Neural cell (in vitro differentiated cells): ENCODE measurements around the gene CEACAM3. TPM values are rescaled to one million over a fixed set of nuclear protein-coding genes. Genes with fewer than 3 reads are reported as not detected.

Experiments used
- H2AFZ ChIP-seq: fragments of 200-600, 300-800 bp; sonication (generic), shearing (Covaris generic); 2 replicates; pipeline ENCODE4 v1.6.0; 2014; ENCODE audit warnings: low read depth, mild to moderate bottlenecking, antibody characterized with exemption, low read length, moderate library complexity
- H3F3A ChIP-seq: fragments of 200-600 bp; shearing (Covaris generic); 2 replicates; pipeline ENCODE4 v1.6.1; 2016; ENCODE audit warnings: mild to moderate bottlenecking, moderate library complexity, mixed read lengths, antibody characterized with exemption, low read length; ENCODE audit not compliant: insufficient read depth, poor library complexity, severe bottlenecking
- H3K27ac ChIP-seq: fragments of 200-600, 300-800 bp; sonication (generic), shearing (Covaris generic); 2 replicates; pipeline ENCODE4 v1.5.1; 2014; ENCODE audit warnings: mild to moderate bottlenecking, low read length, moderate library complexity
- H3K27me3 ChIP-seq: fragments of 300-800, 200-600 bp; sonication (generic), shearing (Covaris generic); 2 replicates; pipeline ENCODE4 v1.6.0; 2014; ENCODE audit warnings: mild to moderate bottlenecking, low read depth, low read length, moderate library complexity; ENCODE audit not compliant: insufficient read depth
- H3K36me3 ChIP-seq: fragments of 300-800, 200-600 bp; sonication (generic), shearing (Covaris generic); 2 replicates; pipeline ENCODE4 v1.5.1; 2014; ENCODE audit warnings: mild to moderate bottlenecking, antibody characterized with exemption, low read length, moderate library complexity; ENCODE audit not compliant: insufficient read depth
- H3K4me2 ChIP-seq: fragments of 300-800, 200-600 bp; sonication (generic), shearing (Covaris generic); 2 replicates; pipeline ENCODE4 v1.6.0; 2014; ENCODE audit warnings: mild to moderate bottlenecking, low read length
- H3K4me3 ChIP-seq: fragments of 300-800, 200-600 bp; sonication (generic), shearing (Covaris generic); 2 replicates; pipeline ENCODE4 v1.5.1; 2014; ENCODE audit warnings: mild to moderate bottlenecking, low read length, moderate library complexity
- H3K79me2 ChIP-seq: fragments of 200-600 bp; shearing (Covaris generic); replicated peaks from 2 replicates; pipeline ENCODE4 v1.6.0; 2014; ENCODE audit warnings: mild to moderate bottlenecking, low read length, moderate library complexity; ENCODE audit not compliant: insufficient read depth
- H3K9ac ChIP-seq: fragments of 300-800, 200-600 bp; sonication (generic), shearing (Covaris generic); 2 replicates; pipeline ENCODE4 v1.6.1; 2016; ENCODE audit warnings: mild to moderate bottlenecking, low read length, mixed read lengths
- H3K9me2 ChIP-seq: fragments of 200-600 bp; shearing (Covaris generic); 2 replicates; pipeline ENCODE4 v1.6.1; 2016; ENCODE audit warnings: mild to moderate bottlenecking, low read length, mixed read lengths; ENCODE audit not compliant: insufficient read depth
- H3K9me3 ChIP-seq: fragments of 200-600, 300-800 bp; sonication (generic), shearing (Covaris generic); 2 replicates; pipeline ENCODE4 v1.6.1; 2016; ENCODE audit warnings: mild to moderate bottlenecking, mixed run types, low read length, moderate library complexity, mixed read lengths
- H4K20me1 ChIP-seq: fragments of 200-600 bp; shearing (Covaris generic); 2 replicates; pipeline ENCODE4 v1.6.1; 2016; ENCODE audit warnings: mild to moderate bottlenecking, mixed run types; ENCODE audit not compliant: insufficient read depth
- CTCF ChIP-seq: fragments of 450-650 bp; IDR thresholded peaks from 2 replicates; pipeline ENCODE4 v1.5.1; 2014; ENCODE audit warnings: antibody characterized with exemption, mild to moderate bottlenecking, moderate library complexity; ENCODE audit not compliant: poor library complexity, severe bottlenecking
- EP300 ChIP-seq: fragments of 450-650 bp; conservative IDR thresholded peaks from 2 replicates; pipeline ENCODE4 v1.6.1; 2014; ENCODE audit warnings: antibody characterized with exemption, mild to moderate bottlenecking, moderate library complexity; ENCODE audit not compliant: poor library complexity, severe bottlenecking
- EZH2 ChIP-seq: fragments of 200-600, 300-800 bp; shearing (Covaris generic), sonication (generic); IDR thresholded peaks from 2 replicates; pipeline ENCODE4 v1.6.1; 2014; ENCODE audit warnings: antibody characterized with exemption, low read length, borderline replicate concordance, mild to moderate bottlenecking; ENCODE audit not compliant: insufficient read depth, poor library complexity, severe bottlenecking
- MXI1 ChIP-seq: fragments of 450-650 bp; conservative IDR thresholded peaks from 2 replicates; pipeline ENCODE4 v1.6.1; 2014; ENCODE audit warnings: antibody characterized with exemption, mild to moderate bottlenecking; ENCODE audit not compliant: poor library complexity, severe bottlenecking
- POLR2AphosphoS5 ChIP-seq: IDR thresholded peaks from 2 replicates; pipeline ENCODE4 v1.6.1; 2012
- RAD21 ChIP-seq: fragments of 450-650 bp; conservative IDR thresholded peaks from 2 replicates; pipeline ENCODE4 v1.6.1; 2014; ENCODE audit warnings: antibody characterized with exemption, mild to moderate bottlenecking, moderate library complexity
- REST ChIP-seq: IDR thresholded peaks from 2 replicates; pipeline ENCODE4 v1.6.1; 2012; ENCODE audit warnings: borderline replicate concordance
- SMC3 ChIP-seq: fragments of 450-650 bp; conservative IDR thresholded peaks from 2 replicates; pipeline ENCODE4 v1.6.1; 2014; ENCODE audit warnings: antibody characterized with exemption, mild to moderate bottlenecking, moderate library complexity; ENCODE audit not compliant: poor library complexity
- TAF1 ChIP-seq: IDR thresholded peaks from 2 replicates; pipeline ENCODE4 v1.6.1; 2012; ENCODE audit warnings: low read depth
- polyA plus RNA-seq: library from polyadenylated mRNA; depleted of rRNA; stranded (reverse); fragments of >200 nt; gene quantifications from 2 replicates; pipeline ENCODE4 v1.2.3, GENCODE V29; 2014

CEACAM3 gene
- polyA plus RNA-seq, 1 donor from 2014 or later: not detected

- H4K20me1 ChIP-seq: no peaks in the 10 kb centered on the region
- H3K4me2 ChIP-seq: no peak overlapping the region
- no peak overlapping the region for H3K4me3 ChIP-seq
- H3K27me3 ChIP-seq: no peaks in the 10 kb centered on the region
- no peak for TF ChIP-seq POLR2AphosphoS5
- no peak for TF ChIP-seq EZH2
- no peak for TF ChIP-seq TAF1
- no peak for TF ChIP-seq MXI1
- no peak for TF ChIP-seq SMC3
- TF ChIP-seq EP300: no peak
- TF ChIP-seq RAD21: no peak
- TF ChIP-seq REST: no peak
- TF ChIP-seq CTCF: no peak
- no peaks in the 10 kb centered on the region for H3K36me3 ChIP-seq
- no peaks in the 10 kb centered on the region for H3F3A ChIP-seq
- H3K79me2 ChIP-seq: no peaks in the 10 kb centered on the region
- H2AFZ ChIP-seq: no peak overlapping the region
- H3K9ac ChIP-seq: no peak overlapping the region
- H3K9me3 ChIP-seq: no peaks in the 10 kb centered on the region
- H3K27ac ChIP-seq: no peak overlapping the region
- H3K9me2 ChIP-seq: no peaks in the 10 kb centered on the region
Observed at GRCh38 chr19:41802770-41803169, 6.4 kb downstream of the CEACAM3 start.

DNA sequence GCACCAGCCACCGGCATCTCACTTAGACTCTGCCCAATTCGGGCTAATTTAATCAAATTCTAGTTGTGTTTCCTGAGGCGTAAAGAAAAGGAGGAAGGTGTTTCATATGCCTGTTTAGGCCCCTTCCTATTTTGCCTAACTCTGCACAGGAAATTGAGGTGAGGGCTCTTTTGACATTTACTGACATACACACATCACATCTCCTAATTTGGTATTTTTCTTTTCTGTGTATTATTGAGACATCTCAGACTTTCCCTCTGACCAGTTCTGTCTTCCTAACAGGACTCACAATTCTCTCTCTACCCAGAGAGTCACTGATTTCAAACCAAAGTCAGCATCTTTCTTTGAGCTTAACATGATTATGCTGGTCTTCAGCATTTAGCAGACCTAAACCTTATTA lies 7.9 kb downstream of the CEACAM3 start:
- Histone ChIP-seq H3K9me2 (no peaks in the 10 kb centered on the region), H3K4me2 (no peak overlapping the region), H3K27ac (no peak overlapping the region), H3K36me3 (no peaks in the 10 kb centered on the region), H3K9me3 (no peaks in the 10 kb centered on the region), H2AFZ (no peak overlapping the region), H3K79me2 (no peaks in the 10 kb centered on the region), H3F3A (no peaks in the 10 kb centered on the region), H3K9ac (no peak overlapping the region), H3K27me3 (no peaks in the 10 kb centered on the region), H3K4me3 (no peak overlapping the region), H4K20me1 (no peaks in the 10 kb centered on the region)
- no peak for TF ChIP-seq EP300
- TF ChIP-seq TAF1: no peak
- no peak for TF ChIP-seq RAD21
- TF ChIP-seq SMC3: no peak

DNA sequence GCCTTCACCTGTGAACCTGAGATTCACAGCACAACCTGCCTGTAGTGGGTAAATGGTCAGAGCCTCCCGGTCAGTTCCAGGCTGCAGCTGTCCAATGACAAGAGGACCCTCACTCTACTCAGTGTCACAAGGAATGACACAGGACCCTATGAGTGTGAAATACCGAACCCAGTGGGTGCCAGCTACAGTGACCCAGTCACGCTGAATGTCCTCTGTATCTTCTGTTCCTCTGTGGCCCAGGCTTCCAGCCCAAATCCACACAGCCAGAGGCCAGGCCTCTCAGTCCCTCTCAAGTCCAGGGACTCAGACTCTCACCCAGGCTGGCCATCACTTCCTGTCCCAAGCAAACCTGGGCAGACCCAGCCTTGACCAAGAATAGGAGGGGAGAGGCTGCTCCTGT lies 10.8 kb downstream of the CEACAM3 start:
- no peak for TF ChIP-seq TAF1
- no peak overlapping the region for H3K4me2 ChIP-seq
- no peaks in the 10 kb centered on the region for H3K36me3 ChIP-seq
- no peak overlapping the region for H3K4me3 ChIP-seq
- H2AFZ ChIP-seq: no peak overlapping the region
- no peaks in the 10 kb centered on the region for H3F3A ChIP-seq
- no peak overlapping the region for H3K9ac ChIP-seq
- no peak overlapping the region for H3K27ac ChIP-seq
- H4K20me1 ChIP-seq: no peaks in the 10 kb centered on the region
- no peaks in the 10 kb centered on the region for H3K9me3 ChIP-seq
- no peaks in the 10 kb centered on the region for H3K9me2 ChIP-seq
- no peaks in the 10 kb centered on the region for H3K27me3 ChIP-seq
- H3K79me2 ChIP-seq: no peaks in the 10 kb centered on the region
